Glutamatergic neuron (in vitro differentiated cells): ENCODE data around the gene INTS7. TPM values are rescaled to one million over a fixed set of nuclear protein-coding genes. Genes with fewer than 3 reads are reported as not detected.
"Not testable (repeated sequence)": the region's sequence is repeated elsewhere in the genome, so short reads cannot be mapped to it uniquely, and the experiment has no call there.

ENCODE experiments used
- DNase-seq: peaks from one replicate; pipeline ENCODE4 v3.0.0; 2022
- H3K27ac Mint-ChIP-seq: one replicate; pipeline ENCODE4 v1.8.0; 2020; ENCODE audit warnings: mild to moderate bottlenecking, mixed read lengths, inconsistent platforms; ENCODE audit not compliant: unreplicated experiment
- H3K27me3 Mint-ChIP-seq: one replicate; pipeline ENCODE4 v1.8.0; 2020; ENCODE audit warnings: mild to moderate bottlenecking, moderate library complexity, mixed read lengths, inconsistent platforms; ENCODE audit not compliant: unreplicated experiment
- H3K36me3 Mint-ChIP-seq: one replicate; pipeline ENCODE4 v1.8.0; 2020; ENCODE audit warnings: mild to moderate bottlenecking, mixed read lengths, inconsistent platforms; ENCODE audit not compliant: unreplicated experiment
- H3K4me1 Mint-ChIP-seq: one replicate; pipeline ENCODE4 v1.8.0; 2020; ENCODE audit warnings: mild to moderate bottlenecking, low read depth, mixed read lengths, inconsistent platforms; ENCODE audit not compliant: unreplicated experiment
- H3K4me3 Mint-ChIP-seq: one replicate; pipeline ENCODE4 v1.8.0; 2020; ENCODE audit warnings: mild to moderate bottlenecking, mixed read lengths, inconsistent platforms; ENCODE audit not compliant: unreplicated experiment
- H3K9me3 Mint-ChIP-seq: one replicate; pipeline ENCODE4 v1.8.0; 2020; ENCODE audit warnings: mild to moderate bottlenecking, moderate library complexity, mixed read lengths, inconsistent platforms; ENCODE audit not compliant: unreplicated experiment
- total RNA-seq: library from RNA; stranded (reverse); fragmentation: NEBNext Ultra II Directional; extraction: Animal tissue kit (Norgen Biotek cat#: 25700); gene quantifications from one replicate; pipeline ENCODE4 v1.2.1, GENCODE V29; 2021; ENCODE audit not compliant: unreplicated experiment
- TF ChIP-seq, protein P1 (sequence below): fragments of 200-600 bp; sonication (generic); IDR thresholded peaks from one replicate; pipeline ENCODE4 v1.5.0; 2021; ENCODE audit not compliant: partially characterized antibody, unreplicated experiment

The INTS7 gene
- total RNA-seq, 1 donor from 2014 or later, result 17.6 TPM

DNA sequence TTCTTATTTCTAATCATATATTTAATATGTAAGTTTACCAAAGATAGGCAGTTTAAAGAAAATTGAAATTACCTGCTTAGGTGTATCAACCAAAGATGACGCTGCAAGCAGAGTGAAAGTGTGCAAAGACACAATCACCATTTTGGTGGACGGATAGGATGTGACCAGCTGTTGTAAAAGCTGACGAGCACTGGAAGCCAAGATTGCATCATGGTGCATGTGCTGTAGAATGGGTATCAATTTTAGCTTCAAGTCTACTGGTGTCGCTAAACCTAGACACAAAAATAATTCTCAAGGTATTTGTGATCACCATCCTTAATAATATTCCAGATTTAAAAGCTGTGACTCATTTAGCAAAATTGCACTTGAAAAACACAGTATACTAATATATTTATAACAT, 28.2 kb downstream of the INTS7 start:
- no peaks in the 10 kb centered on the region for H3K27me3 Mint-ChIP-seq
- H3K27ac Mint-ChIP-seq, result no peak overlapping the region

DNA sequence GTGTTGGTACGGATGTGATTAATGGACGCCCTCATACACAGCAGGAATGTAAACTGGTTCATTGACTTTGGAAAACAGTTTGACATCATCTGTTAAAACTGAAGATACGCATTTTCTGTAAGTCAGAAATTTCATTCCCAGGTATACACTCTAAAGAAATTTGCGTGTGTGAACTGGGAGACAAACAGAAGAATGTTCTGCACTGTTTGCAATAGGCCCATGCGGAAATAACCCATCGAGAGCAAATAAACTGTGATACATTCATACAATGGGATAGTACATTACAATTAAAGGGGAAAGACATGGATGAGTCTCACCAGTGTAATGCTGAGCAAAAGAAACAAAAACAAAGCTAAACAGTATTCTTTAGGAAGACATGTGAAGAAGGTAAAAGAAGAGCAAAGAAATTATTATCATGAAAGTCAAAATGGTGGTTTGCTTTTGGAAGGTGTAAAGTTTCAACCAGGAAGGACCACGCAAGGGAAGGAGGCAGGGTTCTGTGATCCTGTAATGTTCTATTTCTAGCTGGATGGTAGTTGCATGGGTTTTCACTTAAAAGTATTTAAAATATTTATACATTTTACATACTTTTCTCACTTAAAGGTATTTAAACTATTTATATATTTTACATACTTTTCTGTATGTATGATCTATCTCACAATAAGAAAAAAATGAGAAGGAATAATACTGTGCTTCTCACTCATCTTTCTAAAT, 30.3 kb downstream of the INTS7 start:
- H3K4me3 Mint-ChIP-seq, result no peak overlapping the region
- H3K9me3 Mint-ChIP-seq, result no peaks in the 10 kb centered on the region
- DNase-seq, result no peak
- no peaks in the 10 kb centered on the region for H3K4me1 Mint-ChIP-seq
- TF ChIP-seq, protein P1, sequence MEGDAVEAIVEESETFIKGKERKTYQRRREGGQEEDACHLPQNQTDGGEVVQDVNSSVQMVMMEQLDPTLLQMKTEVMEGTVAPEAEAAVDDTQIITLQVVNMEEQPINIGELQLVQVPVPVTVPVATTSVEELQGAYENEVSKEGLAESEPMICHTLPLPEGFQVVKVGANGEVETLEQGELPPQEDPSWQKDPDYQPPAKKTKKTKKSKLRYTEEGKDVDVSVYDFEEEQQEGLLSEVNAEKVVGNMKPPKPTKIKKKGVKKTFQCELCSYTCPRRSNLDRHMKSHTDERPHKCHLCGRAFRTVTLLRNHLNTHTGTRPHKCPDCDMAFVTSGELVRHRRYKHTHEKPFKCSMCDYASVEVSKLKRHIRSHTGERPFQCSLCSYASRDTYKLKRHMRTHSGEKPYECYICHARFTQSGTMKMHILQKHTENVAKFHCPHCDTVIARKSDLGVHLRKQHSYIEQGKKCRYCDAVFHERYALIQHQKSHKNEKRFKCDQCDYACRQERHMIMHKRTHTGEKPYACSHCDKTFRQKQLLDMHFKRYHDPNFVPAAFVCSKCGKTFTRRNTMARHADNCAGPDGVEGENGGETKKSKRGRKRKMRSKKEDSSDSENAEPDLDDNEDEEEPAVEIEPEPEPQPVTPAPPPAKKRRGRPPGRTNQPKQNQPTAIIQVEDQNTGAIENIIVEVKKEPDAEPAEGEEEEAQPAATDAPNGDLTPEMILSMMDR, result no peak
- no peaks in the 10 kb centered on the region for H3K36me3 Mint-ChIP-seq
- no peaks in the 10 kb centered on the region for H3K27me3 Mint-ChIP-seq
- no peak overlapping the region for H3K27ac Mint-ChIP-seq

More for the DNA sequence above, 28.2 kb downstream of the INTS7 start:
- TF ChIP-seq, protein P1, result no peak
- no peak for DNase-seq
- no peaks in the 10 kb centered on the region for H3K36me3 Mint-ChIP-seq
- H3K9me3 Mint-ChIP-seq, result no peaks in the 10 kb centered on the region
- peaks cover 2% of the 10 kb centered on the region for H3K4me1 Mint-ChIP-seq
- H3K4me3 Mint-ChIP-seq, result no peak overlapping the region

DNA sequence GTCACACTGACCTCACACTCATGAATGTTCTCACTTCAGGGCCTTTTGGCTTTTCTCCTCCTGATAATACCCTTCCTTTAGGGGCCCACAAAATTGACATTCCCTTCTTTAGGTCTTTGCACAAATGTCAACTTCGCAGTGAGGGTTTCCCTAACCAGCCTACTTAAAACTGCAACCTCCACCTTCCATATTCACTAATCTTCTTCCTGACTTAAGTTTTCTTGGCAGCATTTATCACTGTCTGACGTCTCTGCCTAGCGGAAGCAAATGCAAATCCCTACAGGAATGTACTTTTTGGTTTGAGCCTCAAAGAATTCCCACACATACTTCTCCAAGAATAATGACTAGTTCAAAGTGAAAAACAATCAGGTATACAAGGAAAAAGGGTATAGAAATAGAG, 32.8 kb downstream of the INTS7 start:
- TF ChIP-seq, protein P1, result no peak
- H3K27me3 Mint-ChIP-seq, result no peaks in the 10 kb centered on the region
- no peaks in the 10 kb centered on the region for H3K4me1 Mint-ChIP-seq
- no peaks in the 10 kb centered on the region for H3K9me3 Mint-ChIP-seq
- no peak for DNase-seq
- H3K4me3 Mint-ChIP-seq, result no peak overlapping the region
- H3K27ac Mint-ChIP-seq, result no peak overlapping the region
- no peaks in the 10 kb centered on the region for H3K36me3 Mint-ChIP-seq

DNA sequence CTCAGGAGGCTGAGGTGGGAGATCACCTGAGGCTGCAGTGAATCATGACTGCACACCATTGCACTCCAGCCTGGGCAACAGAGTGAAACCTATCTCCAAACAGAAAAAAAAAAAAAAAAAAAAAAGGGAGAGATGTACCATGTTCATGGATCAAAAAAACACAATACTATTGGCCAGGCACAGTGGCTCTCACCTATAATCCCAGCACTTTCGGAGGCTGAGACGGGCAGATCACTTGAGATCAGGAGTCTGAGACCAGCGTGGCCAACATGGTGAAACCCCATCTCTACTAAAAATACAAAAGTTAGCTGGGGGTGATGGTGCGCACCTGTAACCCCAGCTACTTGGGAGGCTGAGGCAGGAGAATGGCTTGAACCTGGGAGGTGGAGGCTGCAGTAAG, 37.9 kb downstream of the INTS7 start:
- H3K27me3 Mint-ChIP-seq, H3K4me3 Mint-ChIP-seq, H3K4me1 Mint-ChIP-seq, H3K27ac Mint-ChIP-seq, DNase-seq, H3K36me3 Mint-ChIP-seq, H3K9me3 Mint-ChIP-seq: not testable (repeated sequence)

DNA sequence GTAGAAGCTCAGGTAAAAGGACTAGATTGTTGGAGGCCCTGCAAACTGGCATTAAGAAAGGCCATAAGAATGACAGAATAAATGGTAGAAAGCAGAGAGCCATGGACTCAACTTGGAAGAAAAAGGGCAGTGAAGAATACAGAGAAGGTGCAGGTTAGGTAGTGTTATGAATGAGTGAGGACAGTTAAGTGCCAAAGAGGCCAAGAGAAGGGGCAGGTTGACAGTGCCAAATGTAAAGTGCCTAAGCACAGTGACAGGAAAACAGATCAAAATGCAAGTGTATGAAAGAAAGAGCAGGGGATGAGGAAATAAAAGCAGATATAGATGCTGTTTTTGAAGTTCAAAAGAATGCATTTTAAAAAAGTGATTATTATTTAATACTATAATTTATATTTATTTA, 43.7 kb downstream of the INTS7 start:
- Mint-ChIP-seq H3K4me3 (no peak overlapping the region), H3K27ac (no peak overlapping the region), H3K9me3 (no peaks in the 10 kb centered on the region), H3K4me1 (no peaks in the 10 kb centered on the region), H3K27me3 (no peaks in the 10 kb centered on the region), H3K36me3 (no peaks in the 10 kb centered on the region)
- TF ChIP-seq, protein P1, result no peak
- DNase-seq, result no peak
